ENCODE results near the gene GNB3.

DNA sequence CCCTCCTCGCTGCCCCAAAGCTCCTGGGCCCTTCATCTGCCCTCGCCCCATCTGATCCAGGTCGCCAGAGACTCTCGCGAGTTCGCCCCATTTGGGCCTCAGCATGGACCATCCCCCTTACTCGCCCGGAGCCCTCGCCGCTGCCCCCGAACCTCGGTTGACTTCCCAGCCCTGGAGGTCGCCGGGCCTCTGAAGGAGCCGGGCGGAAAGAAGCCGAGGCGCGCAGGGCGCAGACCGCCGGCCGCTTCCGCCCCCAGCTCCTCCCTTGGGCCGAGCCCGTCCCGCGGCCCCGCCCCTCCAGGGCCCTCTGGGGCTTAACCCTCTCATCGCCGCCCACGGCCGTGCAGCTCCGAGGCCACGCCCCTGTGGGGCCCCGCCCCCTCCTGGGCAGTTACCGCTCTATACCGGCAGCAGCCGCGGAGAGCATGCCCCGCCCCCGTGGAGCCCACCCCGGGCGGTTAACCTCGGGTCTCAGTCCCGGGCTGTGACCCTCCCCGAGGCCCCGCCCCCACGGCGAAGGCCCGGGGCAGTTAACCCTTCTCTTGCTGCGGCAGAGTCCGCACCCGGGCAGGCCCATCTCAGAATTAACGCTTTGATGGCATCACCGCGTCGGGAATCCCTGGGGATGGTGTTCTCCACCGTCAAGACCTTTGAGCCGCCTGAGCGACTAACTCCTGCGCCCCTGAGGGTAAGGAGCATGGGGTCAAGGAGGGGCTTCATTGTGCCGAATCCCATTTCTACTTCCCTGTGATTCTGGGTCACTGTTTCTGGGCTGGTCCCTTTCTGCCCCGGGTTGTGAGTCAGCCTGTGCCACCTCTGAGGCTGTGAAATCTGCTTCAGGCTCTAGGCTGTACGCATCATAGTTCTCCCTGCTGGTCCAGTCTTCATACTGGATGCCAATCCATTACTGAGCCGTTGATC lies 32.6 kb downstream of the GNB3 start, which contains the start of gene SPSB2:
- TF ChIP-seq, protein P1, sequence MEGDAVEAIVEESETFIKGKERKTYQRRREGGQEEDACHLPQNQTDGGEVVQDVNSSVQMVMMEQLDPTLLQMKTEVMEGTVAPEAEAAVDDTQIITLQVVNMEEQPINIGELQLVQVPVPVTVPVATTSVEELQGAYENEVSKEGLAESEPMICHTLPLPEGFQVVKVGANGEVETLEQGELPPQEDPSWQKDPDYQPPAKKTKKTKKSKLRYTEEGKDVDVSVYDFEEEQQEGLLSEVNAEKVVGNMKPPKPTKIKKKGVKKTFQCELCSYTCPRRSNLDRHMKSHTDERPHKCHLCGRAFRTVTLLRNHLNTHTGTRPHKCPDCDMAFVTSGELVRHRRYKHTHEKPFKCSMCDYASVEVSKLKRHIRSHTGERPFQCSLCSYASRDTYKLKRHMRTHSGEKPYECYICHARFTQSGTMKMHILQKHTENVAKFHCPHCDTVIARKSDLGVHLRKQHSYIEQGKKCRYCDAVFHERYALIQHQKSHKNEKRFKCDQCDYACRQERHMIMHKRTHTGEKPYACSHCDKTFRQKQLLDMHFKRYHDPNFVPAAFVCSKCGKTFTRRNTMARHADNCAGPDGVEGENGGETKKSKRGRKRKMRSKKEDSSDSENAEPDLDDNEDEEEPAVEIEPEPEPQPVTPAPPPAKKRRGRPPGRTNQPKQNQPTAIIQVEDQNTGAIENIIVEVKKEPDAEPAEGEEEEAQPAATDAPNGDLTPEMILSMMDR (IDR thresholded peaks at IDR 0.05) = peak in 2 of 6 experiments; percentile 13 to 23
- peak; percentile 67 to 79 for TF ChIP-seq POLR2A (IDR thresholded peaks at IDR 0.05)

All from Peyer's patch (tissue), 4 donors.